G401.6 (cell line): Measurements from ENCODE around the gene BARX2.

Source experiments
- FAIRE-seq: peaks from 2 replicates; lab custom pipeline; 2012; peaks lifted over from hg19 to GRCh38; lab: Jason Lieb, UNC

BARX2 gene

GRCh38 chr11:129402206-129403171 is 26.8 kb downstream of the BARX2 start:
- FAIRE-seq: no peak

DNA sequence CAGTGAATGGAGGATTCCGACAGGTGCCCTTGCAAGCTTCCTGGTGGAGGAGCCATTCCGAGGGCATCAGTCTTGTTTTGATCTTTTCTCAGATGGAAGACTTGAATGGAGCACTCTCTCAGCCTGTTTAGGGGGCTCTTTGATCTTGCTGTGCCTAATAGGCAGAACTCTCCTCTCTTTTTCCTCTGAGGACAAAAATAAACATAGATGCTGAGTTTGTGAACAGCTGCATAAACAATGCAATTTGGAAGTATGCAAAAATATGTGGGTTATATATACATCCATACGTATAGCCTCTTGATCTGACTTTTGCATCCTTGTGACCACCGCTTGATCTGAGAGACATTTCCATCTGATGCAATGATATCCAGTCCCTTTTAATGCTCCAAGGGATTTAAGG is 29.1 kb downstream of the BARX2 start:
- FAIRE-seq: no peak

- FAIRE-seq: no peak
Observed at GRCh38 chr11:129408865-129409444, 33.3 kb downstream of the BARX2 start.

DNA sequence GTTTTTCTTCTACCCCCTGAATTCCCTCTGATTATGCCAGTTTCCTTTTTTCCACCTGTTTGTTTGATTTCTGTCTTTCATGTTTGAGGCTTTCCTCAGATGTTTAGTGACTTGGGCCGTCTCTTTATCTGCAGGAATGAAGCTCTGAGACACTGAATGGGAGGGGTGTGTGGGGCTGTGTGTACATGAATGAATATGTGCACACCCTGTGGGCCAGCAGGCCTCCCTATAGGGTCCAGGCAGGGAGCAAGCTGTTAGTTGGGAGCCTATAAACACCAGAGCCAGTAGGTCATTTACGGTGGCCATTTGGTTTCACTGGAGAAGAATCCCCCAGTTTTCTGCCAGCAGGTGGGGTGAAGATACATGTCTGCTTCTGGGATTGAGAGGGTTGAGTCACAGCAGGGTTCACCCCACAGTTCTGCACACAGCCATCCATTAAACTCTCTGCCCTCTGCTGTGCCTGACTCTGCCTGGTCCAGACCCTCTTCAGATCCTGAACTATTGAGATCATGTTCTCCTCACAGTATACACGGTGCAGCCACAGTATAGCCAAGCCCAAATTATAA is 34.8 kb downstream of the BARX2 start:
- FAIRE-seq: no peak

DNA sequence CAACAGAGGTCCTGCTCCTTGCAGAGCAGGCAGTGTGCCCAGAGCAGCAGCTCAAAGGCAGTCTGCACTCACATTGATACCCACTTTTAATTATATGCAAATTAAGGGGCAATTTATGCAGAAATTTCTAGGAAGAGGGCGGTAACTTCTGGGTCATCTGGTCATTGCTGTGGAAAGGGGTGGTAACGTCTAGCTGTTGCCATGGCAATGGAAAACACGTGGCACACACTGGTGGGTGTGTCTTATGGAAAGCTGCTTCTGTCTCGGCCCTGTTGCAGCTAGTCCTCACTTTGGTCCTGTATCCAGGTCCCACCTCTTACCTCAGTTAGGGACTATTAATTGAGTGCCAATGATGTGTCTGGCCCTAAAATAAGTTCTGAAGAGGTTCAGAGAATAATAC is 36.8 kb downstream of the BARX2 start:
- no peak for FAIRE-seq

DNA sequence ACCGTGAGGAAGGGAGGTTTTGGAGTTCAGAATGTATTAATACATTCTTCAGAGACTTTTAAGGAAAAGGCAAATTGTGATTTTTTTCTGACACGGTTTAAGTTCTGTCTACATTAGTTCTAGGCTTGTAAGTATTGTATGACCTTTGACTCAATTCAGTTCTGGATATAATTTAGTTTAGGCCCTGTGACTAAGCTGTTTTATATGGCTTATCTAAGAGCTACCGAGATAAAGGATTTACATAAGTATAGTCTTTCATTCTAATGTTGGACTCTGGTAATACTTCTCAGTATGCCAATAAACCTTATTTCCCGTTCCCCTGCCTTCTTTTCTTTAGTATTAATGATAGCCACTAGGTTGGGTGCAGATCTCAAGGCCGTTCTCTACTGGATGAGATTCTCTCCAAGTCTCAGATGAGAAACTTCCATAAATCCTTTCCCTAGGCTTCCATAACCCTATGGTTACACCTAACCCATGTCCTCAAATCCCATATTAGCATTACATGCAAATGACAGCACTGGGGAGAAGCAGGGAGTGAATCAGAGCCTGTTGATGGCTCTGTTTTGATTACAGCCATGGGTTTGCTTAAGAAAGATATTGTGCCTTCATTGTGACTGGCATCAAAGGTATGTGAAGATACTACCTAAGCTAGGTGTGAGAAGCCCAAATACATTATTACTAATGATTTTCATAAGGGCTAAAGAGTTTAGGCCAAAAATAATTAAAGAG is 38.7 kb downstream of the BARX2 start:
- FAIRE-seq: no peak

DNA sequence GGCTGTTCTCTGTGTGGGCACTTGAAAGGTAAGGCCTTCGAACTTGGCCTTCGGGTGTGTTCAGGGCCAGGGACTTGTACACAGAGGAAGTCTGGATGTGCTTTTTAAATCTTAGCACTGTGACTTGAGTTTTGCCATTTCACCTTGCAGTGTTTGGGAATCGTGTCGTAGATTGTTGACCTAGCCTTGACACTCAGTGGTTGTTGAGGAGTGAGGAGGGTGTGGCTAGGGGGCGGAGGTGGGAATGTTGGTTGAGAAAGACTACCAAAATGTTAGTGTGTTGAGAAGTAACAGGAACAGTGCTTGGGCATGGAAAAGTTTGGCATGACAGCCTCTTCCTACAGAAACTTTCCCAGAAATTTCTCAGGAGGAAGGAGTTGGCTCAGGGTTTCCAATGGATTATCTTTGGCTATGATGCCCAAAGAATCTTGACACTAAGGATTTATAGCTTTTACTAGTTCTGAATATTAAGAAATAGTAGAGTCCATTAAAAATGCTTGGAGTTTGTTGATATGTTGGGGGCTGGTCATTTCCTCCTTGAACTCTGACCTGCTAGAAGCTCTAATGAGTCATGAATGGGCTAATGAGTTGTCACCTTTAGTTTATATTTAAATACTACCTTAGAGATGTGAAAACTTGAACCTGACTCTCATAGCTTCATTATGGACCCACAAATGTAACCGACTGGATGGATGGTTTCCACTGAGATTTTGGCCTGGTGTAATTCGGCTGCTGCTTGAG is 40.6 kb downstream of the BARX2 start:
- FAIRE-seq: no peak

DNA sequence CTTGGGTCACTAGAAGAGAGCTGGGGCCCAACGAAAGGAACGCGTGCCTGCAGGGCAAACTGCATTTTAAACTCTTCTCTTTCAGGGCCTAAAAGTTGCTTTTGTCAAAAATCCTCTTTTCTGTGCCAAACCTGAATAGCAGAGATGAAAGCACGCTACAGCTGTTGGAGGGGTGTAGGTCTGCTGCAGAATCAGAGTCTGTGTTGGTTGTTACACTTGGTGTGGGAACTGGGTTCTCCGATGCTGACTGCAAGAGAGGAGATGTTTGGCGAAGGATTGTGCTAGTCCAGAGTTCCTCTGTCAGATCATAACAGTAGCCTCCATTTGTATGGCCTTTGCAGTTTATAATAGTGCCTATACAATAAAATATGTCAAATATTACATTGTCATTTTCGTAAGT is 41.8 kb downstream of the BARX2 start:
- FAIRE-seq: no peak

GRCh38 chr11:129418039-129418438 is 42.4 kb downstream of the BARX2 start:
- no peak for FAIRE-seq

DNA sequence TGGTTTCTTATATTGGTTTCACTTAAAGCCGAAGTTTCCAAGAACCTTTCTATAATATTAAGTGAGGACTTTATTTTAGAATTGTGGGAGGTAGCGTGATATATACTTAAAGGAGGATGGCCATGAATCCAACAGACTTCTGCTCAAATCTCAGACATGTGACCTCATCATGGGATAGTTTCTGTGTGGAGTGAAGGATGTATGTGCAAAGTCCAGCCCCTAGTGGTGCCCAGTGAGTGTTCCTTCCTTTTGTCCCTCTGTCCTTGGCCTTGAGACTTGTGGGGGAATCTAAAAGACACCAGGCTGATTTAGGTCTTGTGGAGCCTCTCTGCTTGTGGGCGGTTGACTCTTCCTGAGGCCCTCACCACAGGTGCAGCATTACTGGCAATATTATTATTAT is 43.7 kb downstream of the BARX2 start:
- no peak for FAIRE-seq

- no peak for FAIRE-seq
Observed at GRCh38 chr11:129423426-129423825, 47.8 kb downstream of the BARX2 start.

GRCh38 chr11:129425214-129425613 is 49.6 kb downstream of the BARX2 start:
- FAIRE-seq: no peak

DNA sequence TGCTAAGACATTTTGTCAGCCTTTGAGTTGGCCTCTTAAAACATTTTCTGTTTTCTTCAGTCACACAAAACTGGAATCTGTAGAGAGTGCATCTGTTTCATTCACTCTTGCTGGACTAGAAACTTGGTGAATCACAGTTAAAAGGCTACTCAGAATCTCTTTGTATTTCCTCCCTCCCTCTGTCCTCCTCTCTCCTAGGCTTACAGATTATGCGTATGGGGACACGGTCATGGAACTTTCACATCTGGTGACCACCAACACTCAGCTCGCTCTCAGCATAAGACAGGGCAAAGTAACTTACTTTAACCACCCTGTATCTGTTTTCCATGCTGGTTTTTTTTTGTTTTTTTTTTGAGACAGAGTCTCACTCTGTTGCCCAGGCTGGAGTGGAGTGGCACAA is 50.4 kb downstream of the BARX2 start:
- FAIRE-seq: no peak

- FAIRE-seq: no peak
Observed at GRCh38 chr11:129426776-129427175, 51.1 kb downstream of the BARX2 start.

DNA sequence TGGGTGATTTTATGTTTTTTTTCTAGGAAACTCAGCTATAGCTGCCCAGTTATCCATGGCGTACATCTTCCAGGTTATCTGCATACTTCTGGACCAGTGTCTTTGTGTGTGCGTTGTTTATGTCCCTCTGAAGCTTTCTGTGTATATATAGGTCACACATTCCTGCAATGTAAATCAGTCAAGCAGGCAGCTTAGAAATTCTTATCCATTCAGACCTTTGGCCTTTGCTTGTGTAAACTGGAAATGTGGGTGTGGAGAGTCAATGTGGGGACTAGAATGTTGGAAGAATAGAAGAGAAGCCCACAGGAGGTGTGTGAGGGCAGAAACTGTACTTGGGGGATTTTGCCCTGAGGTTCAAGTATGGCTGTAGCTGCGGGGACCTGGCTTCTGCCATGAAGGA is 51.7 kb downstream of the BARX2 start:
- no peak for FAIRE-seq

GRCh38 chr11:129427816-129428406 is 52.3 kb downstream of the BARX2 start:
- FAIRE-seq: no peak

GRCh38 chr11:129428557-129428956 is 52.9 kb downstream of the BARX2 start:
- FAIRE-seq: no peak

DNA sequence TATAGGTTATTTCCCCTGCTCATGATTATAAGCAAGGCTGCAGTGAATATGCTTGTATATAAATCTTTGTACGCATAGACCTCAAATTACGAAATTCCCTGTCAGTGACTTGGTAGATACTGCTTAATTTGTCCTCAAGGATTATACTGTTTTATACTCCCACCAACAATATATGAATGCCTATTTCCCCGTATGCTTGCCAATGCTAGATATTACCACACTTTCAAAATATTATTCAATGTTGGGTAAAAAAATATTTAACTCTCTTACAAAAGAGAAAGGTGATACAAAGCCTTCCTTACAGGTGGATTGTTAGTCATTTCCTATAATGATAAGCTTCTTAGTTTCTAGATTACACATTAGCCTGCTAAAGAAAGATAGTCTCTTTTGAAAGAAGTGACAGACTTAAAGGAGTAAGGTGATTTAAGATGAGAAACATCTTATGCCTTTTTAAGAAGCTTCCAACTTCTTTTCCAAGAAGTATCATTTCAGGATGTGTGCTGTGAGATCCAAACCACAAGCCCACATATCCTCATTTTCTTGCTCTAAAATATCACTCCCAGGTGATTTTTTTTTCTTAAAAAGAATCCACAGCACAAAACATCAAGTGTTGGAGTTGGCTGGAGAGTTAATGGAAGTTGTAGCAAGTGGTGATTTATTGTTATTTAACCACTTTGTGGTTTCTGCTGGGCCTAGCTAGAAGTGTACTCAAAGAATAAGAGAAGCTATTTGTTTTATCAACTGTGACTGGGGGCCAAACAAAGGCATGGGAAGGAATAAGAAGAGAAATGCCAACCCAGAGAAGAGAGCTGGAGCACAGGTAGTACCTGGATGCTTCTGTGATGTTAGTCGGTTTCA is 59.2 kb downstream of the BARX2 start:
- no peak for FAIRE-seq

- no peak for FAIRE-seq
Observed at GRCh38 chr11:129435499-129436245, 60.0 kb downstream of the BARX2 start.

GRCh38 chr11:129436573-129436972 is 60.9 kb downstream of the BARX2 start:
- FAIRE-seq: no peak
